B cell (primary cell): ENCODE data around the gene TRABD. TPM values are rescaled to one million over a fixed set of nuclear protein-coding genes. Genes with fewer than 3 reads are reported as not detected.

Experiments
- ATAC-seq: fragments of 200-7000 bp; cut with Tn5 transposase; one replicate; pipeline ENCODE4 v1.10.0; 2021; ENCODE audit warnings: low read depth, mild to moderate bottlenecking, moderate number of reproducible peaks, moderate library complexity
- CTCF ChIA-PET: fragments of 350-600 bp; sonication (Branson Sonifier 250); formaldehyde crosslinking; loops from one replicate; lab custom pipeline; 2021; ENCODE audit warnings: antibody characterized with exemption, inconsistent platforms; lab: Charles Lee
- POLR2A ChIA-PET: fragments of 350-600 bp; sonication (Branson Sonifier 250); formaldehyde crosslinking; loops from one replicate; lab custom pipeline; 2021; ENCODE audit warnings: antibody characterized with exemption; lab: Charles Lee
- DNase-seq: peaks from one replicate; pipeline ENCODE4 v3.0.0; 2013
- H2AFZ ChIP-seq: 2 replicates; pipeline ENCODE4 v1.6.1; 2012; ENCODE audit warnings: mild to moderate bottlenecking, low read depth, low read length; ENCODE audit not compliant: insufficient read depth, poor library complexity, severe bottlenecking
- H3K27ac ChIP-seq, 2 donors: 1 replicate in 1 of 2; 2 replicates in 1 of 2; pipeline ENCODE4 v1.5.1; 2012 to 2013; ENCODE audit warnings: low read length in 2 of 2, mild to moderate bottlenecking in 2 of 2, moderate library complexity in 1 of 2
- H3K27me3 ChIP-seq, 4 experiments: fragments of 200-600 bp in 1 of 4; sonication (generic) in 1 of 4; replicated peaks in 1 of 4; 1 replicate in 2 of 4; 2 replicates in 2 of 4; pipeline versions ENCODE4 v1.6.1 to v1.7.0; 2013 to 2016; ENCODE audit warnings: low read length in 3 of 4, mild to moderate bottlenecking in 2 of 4, mixed read lengths in 1 of 4, moderate library complexity in 1 of 4; ENCODE audit not compliant: insufficient read depth in 4 of 4, control insufficient read depth in 3 of 4; ENCODE audit errors: control extremely low read depth in 1 of 4
- H3K36me3 ChIP-seq, 2 experiments: replicated peaks in 1 of 2; 1 replicate in 1 of 2; 2 replicates in 1 of 2; pipeline versions ENCODE4 v1.6.1 to v1.7.1; 2013; ENCODE audit warnings: low read length in 1 of 2; ENCODE audit not compliant: insufficient read depth in 2 of 2, control insufficient read depth in 1 of 2; ENCODE audit errors: control extremely low read depth in 1 of 2, extremely low read depth in 1 of 2
- H3K4me1 ChIP-seq, 2 donors: fragments of 200-600 bp in 1 of 2; sonication (generic) in 1 of 2; 1 replicate in 1 of 2; 2 replicates in 1 of 2; pipeline versions ENCODE4 v1.5.1 to v1.6.1; 2013 to 2017; ENCODE audit warnings: low read length in 2 of 2; ENCODE audit not compliant: control insufficient read depth in 2 of 2, insufficient read depth in 2 of 2
- H3K4me2 ChIP-seq: replicated peaks from 2 replicates; pipeline ENCODE3; 2012; ENCODE audit warnings: mild to moderate bottlenecking, low read depth, low read length; ENCODE audit not compliant: poor library complexity, severe bottlenecking
- H3K4me3 ChIP-seq, 5 experiments: fragments of 200-600 bp in 1 of 5; sonication (generic) in 1 of 5; 1 replicate in 3 of 5; 2 replicates in 2 of 5; pipeline versions ENCODE4 v1.5.1 to v1.7.0; 2011 to 2016; ENCODE audit warnings: low read length in 4 of 5, mild to moderate bottlenecking in 4 of 5, low read depth in 2 of 5, control low read depth in 1 of 5, moderate library complexity in 1 of 5; ENCODE audit not compliant: insufficient read depth in 1 of 5; ENCODE audit errors: control extremely low read depth in 1 of 5, extremely low read depth in 1 of 5
- H3K79me2 ChIP-seq: fragments of 200-600 bp; sonication (generic); one replicate; pipeline ENCODE4 v1.6.0; 2016; ENCODE audit warnings: low read length; ENCODE audit not compliant: control insufficient read depth, insufficient read depth
- H3K9ac ChIP-seq: fragments of 200-600 bp; sonication (generic); 2 replicates; pipeline ENCODE4 v1.6.1; 2017; ENCODE audit warnings: mild to moderate bottlenecking, low read length, moderate library complexity
- H3K9me3 ChIP-seq, 3 donors: one replicate each; pipeline versions ENCODE4 v1.6.1 to v1.7.1; 2013; ENCODE audit warnings: low read length in 2 of 3; ENCODE audit not compliant: control insufficient read depth in 2 of 3, insufficient read depth in 1 of 3; ENCODE audit errors: control extremely low read depth in 1 of 3
- H4K20me1 ChIP-seq: 2 replicates; pipeline ENCODE4 v1.6.0; 2012; ENCODE audit warnings: mild to moderate bottlenecking, low read length; ENCODE audit not compliant: insufficient read depth, control insufficient read depth, poor library complexity, severe bottlenecking
- H3K27ac Mint-ChIP-seq: one replicate; pipeline ENCODE4 v1.8.0; 2021; ENCODE audit warnings: mixed read lengths
- H3K27me3 Mint-ChIP-seq: one replicate; pipeline ENCODE4 v1.8.0; 2021; ENCODE audit warnings: mixed read lengths
- H3K4me1 Mint-ChIP-seq: one replicate; pipeline ENCODE4 v1.8.0; 2021; ENCODE audit warnings: mixed read lengths
- H3K4me3 Mint-ChIP-seq: one replicate; pipeline ENCODE4 v1.8.0; 2021; ENCODE audit warnings: mixed read lengths
- H3K9me3 Mint-ChIP-seq: one replicate; pipeline ENCODE4 v1.8.0; 2022; ENCODE audit warnings: mixed read lengths; ENCODE audit not compliant: insufficient read depth
- EZH2 ChIP-seq: IDR thresholded peaks from 2 replicates; pipeline ENCODE4 v1.6.1; 2012; ENCODE audit warnings: borderline replicate concordance, low read depth, mild to moderate bottlenecking, moderate library complexity, low read length; ENCODE audit not compliant: insufficient read depth, poor library complexity, severe bottlenecking
- WGBS: methylation state at CpG from one replicate; pipeline ENCODE4 v1.1.5; 2013; ENCODE audit warnings: missing lambda C conversion rate; ENCODE audit not compliant: insufficient coverage; 5-methylcytosine and 5-hydroxymethylcytosine counted together
- intact Hi-C: fragments of 100-400 bp; cut with micrococcal nuclease; formaldehyde crosslinking; loops from one replicate; pipeline ENCODE4 v1.10.0; 2022
- polyA plus RNA-seq: library from polyadenylated mRNA; depleted of rRNA; stranded (reverse); fragments of >200 nt; gene quantifications from 2 replicates; pipeline ENCODE4 v1.2.3, GENCODE V29; 2012
- total RNA-seq, 2 donors: library from RNA; stranded (reverse); fragments of 120-200 nt in 1 of 2; gene quantifications; 1 replicate in 1 of 2; 2 replicates in 1 of 2; pipeline versions ENCODE4 v1.2.3 to v1.2.4, GENCODE V29; 2013 to 2022
- TF ChIP-seq, protein P1 (sequence below): fragments of 200-600 bp; IDR thresholded peaks from one replicate; pipeline ENCODE4 v1.8.0; 2022; ENCODE audit warnings: antibody characterized with exemption, mild to moderate bottlenecking

TRABD gene
- total and polyA plus RNA-seq, 2 donors (not counting 1 experiment from before 2014, with no cell fraction given): 164 to 200 TPM

DNA sequence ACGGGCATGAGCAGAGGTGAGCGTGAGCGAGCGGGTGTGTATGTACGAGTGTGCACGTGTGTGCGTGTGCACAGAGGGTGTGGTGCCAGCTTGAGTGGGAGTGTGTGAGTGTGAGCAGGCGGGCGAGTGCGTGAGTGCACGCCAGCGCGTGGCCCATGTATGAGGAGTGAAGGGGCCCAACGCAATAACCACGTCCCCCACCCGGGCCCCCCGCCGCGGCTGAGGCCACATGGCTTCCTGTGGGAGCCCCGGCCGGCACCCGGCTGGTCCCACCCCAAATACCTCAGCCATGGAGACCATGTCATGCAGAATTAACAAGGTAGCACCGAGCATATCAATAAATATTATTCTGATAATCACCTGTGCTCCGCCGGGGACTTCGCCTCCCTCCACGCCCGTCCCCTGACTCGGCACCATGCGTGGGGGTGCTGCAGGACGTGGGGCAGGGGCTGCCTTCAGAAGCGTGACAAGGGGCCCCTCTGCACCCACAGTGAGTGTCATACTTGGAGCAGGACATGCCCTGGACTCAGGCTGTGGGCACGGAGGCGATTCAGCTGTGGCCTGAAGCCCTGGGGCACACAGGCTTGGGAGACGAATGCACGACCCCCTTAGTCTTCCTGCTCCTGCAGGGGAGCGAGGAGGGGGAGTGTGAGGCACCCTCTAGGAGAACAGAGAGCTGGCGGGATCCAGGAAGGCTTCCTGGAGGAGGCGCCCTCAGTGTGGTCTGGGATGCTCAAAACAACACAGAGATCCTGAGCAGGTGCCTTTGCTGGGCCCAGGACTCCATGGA is 5.6 kb upstream of the TRABD start:
- TF ChIP-seq EZH2: no peak
- TF ChIP-seq, protein P1, sequence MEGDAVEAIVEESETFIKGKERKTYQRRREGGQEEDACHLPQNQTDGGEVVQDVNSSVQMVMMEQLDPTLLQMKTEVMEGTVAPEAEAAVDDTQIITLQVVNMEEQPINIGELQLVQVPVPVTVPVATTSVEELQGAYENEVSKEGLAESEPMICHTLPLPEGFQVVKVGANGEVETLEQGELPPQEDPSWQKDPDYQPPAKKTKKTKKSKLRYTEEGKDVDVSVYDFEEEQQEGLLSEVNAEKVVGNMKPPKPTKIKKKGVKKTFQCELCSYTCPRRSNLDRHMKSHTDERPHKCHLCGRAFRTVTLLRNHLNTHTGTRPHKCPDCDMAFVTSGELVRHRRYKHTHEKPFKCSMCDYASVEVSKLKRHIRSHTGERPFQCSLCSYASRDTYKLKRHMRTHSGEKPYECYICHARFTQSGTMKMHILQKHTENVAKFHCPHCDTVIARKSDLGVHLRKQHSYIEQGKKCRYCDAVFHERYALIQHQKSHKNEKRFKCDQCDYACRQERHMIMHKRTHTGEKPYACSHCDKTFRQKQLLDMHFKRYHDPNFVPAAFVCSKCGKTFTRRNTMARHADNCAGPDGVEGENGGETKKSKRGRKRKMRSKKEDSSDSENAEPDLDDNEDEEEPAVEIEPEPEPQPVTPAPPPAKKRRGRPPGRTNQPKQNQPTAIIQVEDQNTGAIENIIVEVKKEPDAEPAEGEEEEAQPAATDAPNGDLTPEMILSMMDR: no peak
- H3K36me3 ChIP-seq: no peaks in the 10 kb centered on the region
- Mint-ChIP-seq H3K4me1 (peaks cover 27% of the 10 kb centered on the region), H3K9me3 (no peaks in the 10 kb centered on the region), H3K27ac (peak overlapping the region; percentile 1), H3K4me3 (no peak overlapping the region), H3K27me3 (peaks cover 13% of the 10 kb centered on the region)
- H3K4me3 ChIP-seq: no peak overlapping the region
- peak overlapping the region; percentile 29 for H3K4me2 ChIP-seq
- H3K9me3 ChIP-seq: peaks cover 0 to 5% (median 0%) of the 10 kb centered on the region in 3 donors
- no peaks in the 10 kb centered on the region for H4K20me1 ChIP-seq
- H3K27ac ChIP-seq: no peak overlapping the region
- ChIA-PET CTCF (no interaction called here), POLR2A (interaction anchor here (1.2 kb wide), 1 partner anchor 12 kb away, joined by 3 read pairs; no protein-coding TSS in a partner anchor)
- H3K9ac ChIP-seq: no peak overlapping the region
- DNase-seq: peak; percentile 22
- no peak overlapping the region for H2AFZ ChIP-seq
- 59% methylated on average over 35 of the region's 39 CpGs for WGBS
- H3K79me2 ChIP-seq: peaks cover under 1% of the 10 kb centered on the region
- no peak for ATAC-seq
- intact Hi-C loops: no loop called here
- H3K27me3 ChIP-seq: peaks cover 0 to 21% (median under 1%) of the 10 kb centered on the region in 4 experiments
- H3K4me1 ChIP-seq: peaks cover 29 to 30% of the 10 kb centered on the region in 2 donors
